NCI-H345 treated with DMSO at 0.1 percent for 48 hours (cell line): ENCODE data around the gene ZNF319.

Experiments used
- DNase-seq: peaks from one replicate; lab custom pipeline; 2025; ENCODE audit not compliant: unreplicated experiment; lab: John Stamatoyannopoulos, UW

The ZNF319 gene

GRCh38 chr16:57999971-58000705 is at the start of gene ZNF319:
Gene ZNF319 (minus strand): TSS chr16:58000672. CDS start chr16:57998265, 2,407 bp downstream.
- DNase-seq: no peak

DNA sequence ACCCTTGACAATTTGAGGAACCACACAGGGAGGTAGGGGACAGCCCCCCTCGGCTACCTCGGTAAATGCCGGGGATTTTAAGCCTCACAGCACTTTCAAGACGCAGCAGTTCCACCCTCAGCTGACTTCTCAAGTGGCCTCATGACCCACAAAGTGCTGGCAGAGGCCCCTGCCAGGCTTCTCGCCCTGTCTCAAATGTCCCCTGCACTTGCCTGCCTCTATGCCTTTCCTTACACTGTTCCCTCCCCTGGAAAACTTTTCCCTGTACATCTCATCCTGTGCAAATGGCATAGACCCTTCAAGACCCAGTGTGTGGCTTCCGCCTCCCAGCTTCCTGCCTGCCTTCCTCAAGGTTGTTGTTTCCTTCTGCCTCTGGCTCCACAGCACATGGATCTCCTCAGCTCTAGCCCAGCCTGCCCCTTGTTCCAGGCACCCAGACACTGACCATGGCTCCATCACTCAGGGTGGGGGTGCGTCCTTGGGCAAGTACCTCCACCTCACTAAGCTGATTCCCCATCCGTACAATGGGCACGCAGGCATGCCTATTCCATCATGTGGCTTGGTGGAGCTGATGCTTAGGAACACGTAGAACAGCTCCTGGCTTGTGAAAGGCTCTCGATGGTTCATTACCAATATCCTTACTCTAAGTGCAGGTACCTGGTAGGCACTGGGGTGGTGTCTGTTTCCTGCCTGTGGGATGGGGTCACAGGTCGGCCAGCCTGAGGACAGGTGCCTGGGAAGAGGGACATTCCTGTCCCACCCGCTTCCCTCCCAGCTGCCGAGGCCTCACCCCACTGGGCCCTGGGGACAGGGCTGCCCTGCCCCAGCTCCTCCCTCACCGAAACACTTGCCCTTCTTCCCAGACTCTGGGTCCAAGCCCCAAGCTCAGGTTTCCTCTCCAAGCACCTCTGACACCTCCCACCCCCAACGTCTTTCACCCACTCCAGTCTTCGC is 49.0 kb upstream of the ZNF319 start:
- no peak for DNase-seq

DNA sequence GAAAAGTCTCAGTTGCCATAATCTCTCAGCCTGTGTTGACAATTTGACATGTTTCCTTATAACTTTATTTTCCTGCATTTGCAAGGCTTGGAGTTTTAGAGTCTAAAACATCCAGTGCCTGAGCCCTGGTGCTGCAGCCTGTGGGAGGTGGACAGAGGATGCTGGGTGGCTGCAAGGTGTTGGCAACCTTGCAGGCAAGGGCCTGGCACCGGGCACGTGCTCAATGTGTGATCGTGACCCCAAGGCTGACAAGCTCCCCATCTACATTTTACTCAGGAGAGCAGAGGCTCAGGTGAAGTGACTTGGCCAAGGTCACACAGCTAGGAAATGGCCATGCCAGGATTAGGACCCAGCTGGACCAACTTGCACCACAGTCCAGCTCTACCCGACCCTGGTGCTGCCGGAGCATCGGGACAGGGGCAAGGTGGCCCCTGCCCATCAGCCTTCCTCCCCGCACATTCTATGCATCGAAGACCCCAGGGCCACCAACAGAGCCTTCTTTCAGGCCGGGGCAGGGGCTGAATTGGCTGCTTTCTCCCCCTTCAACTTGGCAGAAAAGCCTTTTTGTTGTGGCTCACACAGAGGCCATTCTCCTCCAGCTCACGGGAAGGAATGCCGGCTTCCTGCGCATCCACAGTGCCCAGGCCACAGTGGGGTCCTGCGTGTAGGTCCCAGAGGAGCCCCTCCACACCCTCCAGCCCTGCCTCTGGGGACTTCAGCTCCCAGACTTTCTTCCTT is 48.2 kb upstream of the ZNF319 start:
- no peak for DNase-seq

GRCh38 chr16:58047557-58048348 is 47.3 kb upstream of the ZNF319 start:
- DNase-seq: no peak

DNA sequence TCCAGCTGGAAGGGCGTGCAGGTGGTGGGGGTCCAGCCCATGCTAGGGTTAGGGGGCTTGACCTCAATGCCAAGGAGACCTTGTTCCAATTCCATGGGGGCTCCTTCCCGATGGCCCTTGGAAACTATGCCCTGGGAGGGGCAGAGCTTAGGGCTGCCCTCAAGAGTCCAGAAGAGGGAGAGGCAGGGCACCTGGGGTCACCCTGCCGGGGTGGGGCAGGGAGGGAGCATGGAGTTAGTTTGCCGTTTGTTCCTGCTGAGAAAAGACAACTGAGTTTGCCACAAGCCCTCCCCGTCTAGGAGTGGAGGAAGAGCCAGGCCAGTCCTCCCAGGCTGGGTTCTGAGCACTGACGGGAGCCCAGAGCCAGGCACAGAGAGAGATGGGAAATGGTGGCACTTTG is 46.5 kb upstream of the ZNF319 start:
- DNase-seq: no peak

- no peak for DNase-seq
Observed at GRCh38 chr16:58046054-58046881, 45.8 kb upstream of the ZNF319 start.

DNA sequence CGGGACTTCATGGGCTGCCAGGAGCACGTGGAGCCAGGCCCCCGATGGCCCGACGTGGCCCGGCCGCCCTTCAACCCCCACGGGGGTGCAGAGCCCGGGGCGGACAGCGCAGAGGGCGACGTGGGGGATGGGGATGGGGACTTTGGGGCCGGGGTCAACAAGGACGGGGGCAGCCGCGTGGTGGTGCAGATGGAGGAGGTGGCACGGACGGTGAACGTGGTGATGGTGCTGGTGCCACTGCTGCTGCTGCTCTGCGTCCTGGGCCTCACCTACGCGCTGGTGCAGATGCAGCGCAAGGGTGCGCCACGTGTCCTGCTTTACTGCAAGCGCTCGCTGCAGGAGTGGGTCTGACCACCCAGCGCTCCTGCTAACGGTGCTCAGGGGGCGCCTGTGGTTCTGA is 44.6 kb upstream of the ZNF319 start:
- DNase-seq: no peak

DNA sequence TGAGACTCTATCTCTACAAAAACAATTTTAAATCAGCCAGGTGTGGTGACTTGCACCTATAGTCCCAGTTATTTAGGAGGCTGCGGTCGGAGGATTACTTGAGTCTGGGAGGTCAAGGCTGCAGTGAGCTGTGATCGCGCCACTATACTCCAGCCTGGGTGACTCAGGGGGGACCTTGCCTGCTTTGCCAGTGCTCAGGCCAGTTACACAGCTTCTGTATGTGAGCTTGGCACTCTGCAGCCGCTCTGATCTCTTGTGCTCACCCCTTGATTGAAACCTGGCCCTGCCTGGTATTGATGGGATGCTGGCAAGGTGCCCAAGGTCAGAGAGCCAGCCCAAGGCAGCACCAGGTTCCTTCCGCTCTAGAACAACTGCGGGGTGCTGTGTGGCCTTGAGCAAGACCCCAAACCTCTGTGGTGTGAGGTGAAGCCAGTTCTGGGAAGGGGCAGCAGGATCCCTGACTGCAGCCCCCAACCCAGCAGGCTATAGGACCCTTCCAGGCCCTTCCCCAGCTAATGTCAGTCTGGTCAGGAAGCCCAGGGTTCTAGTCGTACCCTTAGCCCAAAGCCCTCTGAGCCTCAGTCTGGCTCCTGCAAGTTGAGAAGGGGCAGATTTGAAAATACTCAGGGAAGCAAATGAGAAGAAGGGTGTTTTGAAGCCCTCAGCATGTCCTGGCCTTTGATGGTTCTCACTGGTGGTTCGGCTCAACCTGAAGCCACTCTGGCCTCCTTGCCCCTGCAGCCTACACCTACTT is 44.0 kb upstream of the ZNF319 start:
- no peak for DNase-seq

- no peak for DNase-seq
Observed at GRCh38 chr16:58043571-58044155, 43.2 kb upstream of the ZNF319 start.

GRCh38 chr16:58042886-58043515 is 42.5 kb upstream of the ZNF319 start:
- DNase-seq: no peak

- no peak for DNase-seq
Observed at GRCh38 chr16:58042001-58042885, 41.8 kb upstream of the ZNF319 start.

DNA sequence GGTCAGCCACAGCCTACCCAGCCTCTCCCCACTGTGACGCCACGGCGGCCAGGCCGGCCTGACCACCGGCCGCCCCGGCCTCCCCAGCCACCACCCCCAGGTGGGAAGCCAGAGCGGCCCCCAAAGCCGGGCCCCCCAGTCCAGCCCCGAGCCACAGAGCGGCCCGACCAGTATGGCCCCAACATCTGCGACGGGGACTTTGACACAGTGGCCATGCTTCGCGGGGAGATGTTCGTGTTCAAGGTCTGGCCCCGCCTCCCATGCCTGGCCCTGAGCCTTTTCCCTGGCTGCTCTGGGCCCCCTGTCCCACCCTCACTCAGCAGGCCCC is 41.1 kb upstream of the ZNF319 start:
- no peak for DNase-seq

GRCh38 chr16:58040945-58041627 is 40.6 kb upstream of the ZNF319 start:
- no peak for DNase-seq

DNA sequence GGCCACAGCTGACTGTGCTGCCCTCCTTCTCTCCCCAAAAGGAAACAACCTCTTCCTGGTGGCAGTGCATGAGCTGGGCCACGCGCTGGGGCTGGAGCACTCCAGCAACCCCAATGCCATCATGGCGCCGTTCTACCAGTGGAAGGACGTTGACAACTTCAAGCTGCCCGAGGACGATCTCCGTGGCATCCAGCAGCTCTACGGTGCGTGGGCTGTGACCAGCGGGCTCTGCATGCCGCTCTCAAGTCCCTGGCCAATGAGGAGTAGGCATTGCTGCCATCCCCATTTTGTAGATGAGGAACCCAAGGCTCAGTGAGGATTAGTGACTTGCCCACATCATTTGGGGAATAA is 40.0 kb upstream of the ZNF319 start:
- no peak for DNase-seq

DNA sequence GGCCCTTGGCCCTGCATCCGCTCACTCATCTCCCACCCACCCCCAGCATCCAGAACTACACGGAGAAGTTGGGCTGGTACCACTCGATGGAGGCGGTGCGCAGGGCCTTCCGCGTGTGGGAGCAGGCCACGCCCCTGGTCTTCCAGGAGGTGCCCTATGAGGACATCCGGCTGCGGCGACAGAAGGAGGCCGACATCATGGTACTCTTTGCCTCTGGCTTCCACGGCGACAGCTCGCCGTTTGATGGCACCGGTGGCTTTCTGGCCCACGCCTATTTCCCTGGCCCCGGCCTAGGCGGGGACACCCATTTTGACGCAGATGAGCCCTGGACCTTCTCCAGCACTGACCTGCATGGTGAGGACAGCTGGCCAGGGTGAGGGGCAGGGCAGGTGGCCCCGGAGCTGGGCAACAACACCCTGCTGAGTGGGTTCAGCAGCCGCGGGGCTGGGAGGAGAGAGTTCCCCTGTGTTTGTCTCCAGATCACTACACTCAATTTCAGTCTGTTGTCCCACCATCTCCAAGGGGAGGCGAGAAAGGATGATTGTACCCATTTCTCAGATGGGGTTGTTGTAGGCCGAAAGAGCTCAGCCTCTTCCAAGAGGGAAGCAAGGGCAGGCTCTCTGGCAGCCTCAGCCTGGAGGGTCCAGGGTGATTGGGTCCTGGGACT is 39.5 kb upstream of the ZNF319 start:
- no peak for DNase-seq

GRCh38 chr16:58038219-58038641 is 37.8 kb upstream of the ZNF319 start:
- DNase-seq: no peak
